Heart right ventricle (tissue), 16 donors: ENCODE results near the gene PPP1R3C. TPM values are rescaled to one million over a fixed set of nuclear protein-coding genes. Genes with fewer than 3 reads are reported as not detected.

Experiments
- ATAC-seq, 8 donors: fragments of 200-7000 bp; cut with Tn5 transposase; one replicate each; pipeline ENCODE4 v1.9.1; 2020; ENCODE audit warnings: mild to moderate bottlenecking in 8 of 8, moderate library complexity in 8 of 8, moderate number of reproducible peaks in 1 of 8
- DNase-seq, 2 donors: peaks; one replicate each; pipeline ENCODE4 v3.0.0-alpha.2; 2020
- H3K27ac ChIP-seq, 10 donors: fragments of 200-600 bp; sonication (generic) in 2 of 10; one replicate each; pipeline versions ENCODE4 v1.5.0 to v1.8.0; 2020 to 2022; ENCODE audit warnings: mild to moderate bottlenecking in 3 of 10
- H3K27me3 ChIP-seq, 7 donors: fragments of 200-600 bp; one replicate each; pipeline ENCODE4 v1.8.0; 2021 to 2022; ENCODE audit warnings: mild to moderate bottlenecking in 2 of 7
- H3K36me3 ChIP-seq, 9 donors: fragments of 200-600 bp; sonication (generic) in 1 of 9; one replicate each; pipeline versions ENCODE4 v1.5.0 to v1.8.0; 2020 to 2022; ENCODE audit warnings: mild to moderate bottlenecking in 2 of 9
- H3K4me1 ChIP-seq, 9 donors: fragments of 200-600 bp; sonication (generic) in 1 of 9; one replicate each; pipeline versions ENCODE4 v1.5.0 to v1.8.0; 2020 to 2022; ENCODE audit warnings: mild to moderate bottlenecking in 4 of 9
- H3K4me3 ChIP-seq, 10 donors: fragments of 200-600 bp; sonication (generic) in 2 of 10; one replicate each; pipeline versions ENCODE4 v1.5.0 to v1.8.0; 2020 to 2022; ENCODE audit warnings: mild to moderate bottlenecking in 7 of 10, moderate library complexity in 2 of 10
- H3K9me3 ChIP-seq, 11 donors: fragments of 200-600 bp in 10 of 11; sonication (generic) in 2 of 11; one replicate each; pipeline versions ENCODE4 v1.5.0 to v1.8.0; 2013 to 2022; ENCODE audit warnings: mild to moderate bottlenecking in 2 of 11, control low read depth in 1 of 11, moderate library complexity in 1 of 11
- CTCF ChIP-seq, 9 donors: fragments of 200-600 bp; sonication (generic) in 2 of 9; IDR thresholded peaks; one replicate each; pipeline versions ENCODE4 v1.5.0 to v1.8.0; 2021 to 2022; ENCODE audit warnings: antibody characterized with exemption in 9 of 9, mild to moderate bottlenecking in 5 of 9, moderate library complexity in 1 of 9
- WGBS, 2 donors: extraction: QIAGEN DNeasy Blood & Tissue Kit; methylation state at CpG; one replicate each; pipeline ENCODE4 v1.1.7; 2013; ENCODE audit warnings: inconsistent platforms in 1 of 2; 5-methylcytosine and 5-hydroxymethylcytosine counted together
- intact Hi-C, 10 donors: fragments of 100-400 bp; cut with DNase I; formaldehyde crosslinking; loops; one replicate each; pipeline versions ENCODE4 v1.11.1 to v1.14.2; 2022
- polyA plus RNA-seq, 2 donors: library from polyadenylated mRNA; stranded (reverse); fragments of 200-250 nt; gene quantifications; one replicate each; pipeline ENCODE4 v1.2.3, GENCODE V29; 2013
- total RNA-seq, 10 donors: library from RNA; stranded (reverse); fragmentation: NEBNext Ultra II Directional in 3 of 10; extraction: Animal tissue kit (Norgen Biotek cat#: 25700) in 3 of 10; gene quantifications; one replicate each; pipeline versions ENCODE4 v1.2.1 to v1.2.4, GENCODE V29; 2021 to 2023
- donor health status: Arrhythmogenic right ventricular cardiomyopathy.
- donor health status: ischemic (EF 13 %, LVEDD 7.1; RV severe dilation, severe dysfunction).
- donor health status: healthy with polysubstance abuse.
- donor health status: DM: no; HTN: yes; CAD: no.
- donor health status: DM: no; HTN: no; CAD: no.
- donor health status: ischemic (EF 25% LVEDD 6.9; RV normal size, moderate dysfunction).
- donor health status: ischemic (EF 25% LVEDD 5.7; RV mildly dilated, moderate dysfunction).
- donor health status: healthy.
- donor health status: DM: yes; HTN: yes; CAD: no.
- donor health status: Ischemic cardiomyopathy.
- donor health status: ischemic (EF 35%, LVEDD 5.7; RV mildly dilated, moderate dysfunction).
- donor health status: nonischemic (EF 11% LVEDD 7.7; RV severe dilation, severe dysfunction).
- donor health status: DM: yes; HTN: yes; CAD: no.
- donor health status: PGD.
- donor health status: ischemic (EF 29% LVEDD 5.4; RV normal size, mild dysfunction).
- donor health status: nonischemic (EF 23%, LVEDD 6.1; RV moderate dilation, normal function).

Gene PPP1R3C
- total and polyA plus RNA-seq, 12 donors: 27.5 to 315 (median 169) TPM

- no peaks in the 10 kb centered on the region for H3K27me3 ChIP-seq
- H3K4me1 ChIP-seq: peaks cover 1 to 47% (median 24%) of the 10 kb centered on the region in 9 donors
Measured at GRCh38 chr10:91602449-91602848, 30.4 kb downstream of the PPP1R3C start.

GRCh38 chr10:91601212-91601611, 31.7 kb downstream of the PPP1R3C start:
- Histone ChIP-seq H3K9me3 (peaks cover 0 to 12% (median 0%) of the 10 kb centered on the region in 11 donors), H3K27me3 (no peaks in the 10 kb centered on the region), H3K36me3 (no peaks in the 10 kb centered on the region), H3K27ac (no peak overlapping the region), H3K4me3 (no peak overlapping the region), H3K4me1 (peaks cover 3 to 58% (median 36%) of the 10 kb centered on the region in 9 donors)
- 91 to 97% methylated on average over 4 of the region's 4 CpGs for WGBS, 2 donors
- TF ChIP-seq CTCF (IDR thresholded peaks at IDR 0.05): no peak
- DNase-seq: no peak
- ATAC-seq: no peak
- intact Hi-C loops: loop anchor here in 1 of 10 donors (1.0 kb wide), 1 partner anchor 20 kb away; no protein-coding TSS in a partner anchor

More at GRCh38 chr10:91602449-91602848, 30.4 kb downstream of the PPP1R3C start:
- intact Hi-C loops: no loop called here
- Histone ChIP-seq H3K4me3 (no peak overlapping the region), H3K36me3 (no peaks in the 10 kb centered on the region), H3K9me3 (peaks cover 0 to 15% (median 0%) of the 10 kb centered on the region in 11 donors), H3K27ac (no peak overlapping the region)
- ATAC-seq (no peak), DNase-seq (no peak)
- WGBS, 2 donors: 81 to 91% methylated on average over 3 of the region's 3 CpGs
- TF ChIP-seq CTCF (IDR thresholded peaks at IDR 0.05): no peak

- Histone ChIP-seq H3K27ac (peak overlapping the region in 2 of 10 donors; percentile 53 to 64), H3K27me3 (no peaks in the 10 kb centered on the region), H3K4me1 (peaks cover 3 to 49% (median 30%) of the 10 kb centered on the region in 9 donors), H3K4me3 (no peak overlapping the region), H3K9me3 (no peaks in the 10 kb centered on the region), H3K36me3 (no peaks in the 10 kb centered on the region)
- no peak for TF ChIP-seq CTCF (IDR thresholded peaks at IDR 0.05)
- intact Hi-C loops: no loop called here
- DNase-seq (no peak), ATAC-seq (peak in 1 of 8 donors; percentile 47)
- 86 to 87% methylated on average over 6 of the region's 6 CpGs for WGBS, 2 donors
Measured at GRCh38 chr10:91598211-91598977, 34.5 kb downstream of the PPP1R3C start.

- no peaks in the 10 kb centered on the region for H3K27me3 ChIP-seq
- H3K27ac ChIP-seq: peak overlapping the region in 7 of 10 donors; percentile 28 to 66 (median 53)
- peaks cover 3 to 52% (median 40%) of the 10 kb centered on the region in 9 donors for H3K4me1 ChIP-seq
- intact Hi-C loops: no loop called here
- WGBS, 2 donors: 29 to 34% methylated on average over 7 of the region's 7 CpGs
- no peak for TF ChIP-seq CTCF (IDR thresholded peaks at IDR 0.05)
- ATAC-seq: peak in 7 of 8 donors; percentile 23 to 65 (median 37)
- no peak for DNase-seq
- no peak overlapping the region for H3K4me3 ChIP-seq
- H3K36me3 ChIP-seq: no peaks in the 10 kb centered on the region
- no peaks in the 10 kb centered on the region for H3K9me3 ChIP-seq
Measured at GRCh38 chr10:91597197-91597881, 35.5 kb downstream of the PPP1R3C start.
